ENCODE data around the gene GAS6.
"Not testable (repeated sequence)": the region's sequence is repeated elsewhere in the genome, so short reads cannot be mapped to it uniquely, and the experiment has no call there.

GAS6 gene

GRCh38 chr13:113876346-113877148, 12.7 kb upstream of the GAS6 start:
- DNase-seq (ENCODE audit: low read depth): no peak
- TF ChIP-seq CTCF (conservative IDR thresholded peaks at IDR 0.05; ENCODE audit: low read length): no peak
- H3K4me3 ChIP-seq (ENCODE audit: low read length): no peak overlapping the region

GRCh38 chr13:113875837-113876281, 12.0 kb upstream of the GAS6 start:
- no peak overlapping the region for H3K4me3 ChIP-seq (ENCODE audit: low read length)
- no peak for TF ChIP-seq CTCF (conservative IDR thresholded peaks at IDR 0.05; ENCODE audit: low read length)
- DNase-seq (ENCODE audit: low read depth): no peak

GRCh38 chr13:113875429-113875815, 11.5 kb upstream of the GAS6 start:
- no peak for TF ChIP-seq CTCF (conservative IDR thresholded peaks at IDR 0.05; ENCODE audit: low read length)
- H3K4me3 ChIP-seq (ENCODE audit: low read length): no peak overlapping the region
- no peak for DNase-seq (ENCODE audit: low read depth)

GRCh38 chr13:113874579-113875428, 10.9 kb upstream of the GAS6 start:
- H3K4me3 ChIP-seq (ENCODE audit: low read length): no peak overlapping the region
- DNase-seq (ENCODE audit: low read depth): no peak
- no peak for TF ChIP-seq CTCF (conservative IDR thresholded peaks at IDR 0.05; ENCODE audit: low read length)

- no peak for DNase-seq (ENCODE audit: low read depth)
- TF ChIP-seq CTCF (conservative IDR thresholded peaks at IDR 0.05; ENCODE audit: low read length): no peak
- H3K4me3 ChIP-seq (ENCODE audit: low read length): no peak overlapping the region
Observed at GRCh38 chr13:113874177-113874576, 10.3 kb upstream of the GAS6 start.

GRCh38 chr13:113869263-113869662, 5.4 kb upstream of the GAS6 start:
- no peak for DNase-seq (ENCODE audit: low read depth)
- no peak for TF ChIP-seq CTCF (conservative IDR thresholded peaks at IDR 0.05; ENCODE audit: low read length)
- H3K4me3 ChIP-seq (ENCODE audit: low read length): no peak overlapping the region

- DNase-seq (ENCODE audit: low read depth); H3K4me3 ChIP-seq (ENCODE audit: low read length): not testable (repeated sequence)
Observed at GRCh38 chr13:113867913-113868312, 4.0 kb upstream of the GAS6 start.

All from AG10803 (cell line).